Upper lobe of left lung (tissue), 4 donors: ENCODE data around the gene COL19A1.

Source experiments
- CTCF ChIP-seq, 6 experiments: fragments of 450-650 bp in 4 of 6; fragments of 200-600 bp in 2 of 6; sonication (generic) in 2 of 6; IDR thresholded peaks; one replicate each; pipeline ENCODE4 v1.5.1; 2016 to 2019; ENCODE audit warnings: antibody characterized with exemption in 6 of 6
- EP300 ChIP-seq, 4 donors: sonication (generic); formaldehyde crosslinking; IDR thresholded peaks; one replicate each; pipeline ENCODE4 v1.5.1; 2017; ENCODE audit warnings: antibody characterized with exemption in 4 of 4, control low read depth in 2 of 4
- POLR2A ChIP-seq, 4 donors: fragments of 450-650 bp; IDR thresholded peaks; one replicate each; pipeline ENCODE4 v1.5.1; 2016 to 2017; ENCODE audit warnings: antibody characterized with exemption in 4 of 4, mild to moderate bottlenecking in 2 of 4
- POLR2AphosphoS5 ChIP-seq, 2 donors: sonication (generic); formaldehyde crosslinking; IDR thresholded peaks; one replicate each; pipeline ENCODE4 v1.5.1; 2017; ENCODE audit warnings: antibody characterized with exemption in 2 of 2

DNA sequence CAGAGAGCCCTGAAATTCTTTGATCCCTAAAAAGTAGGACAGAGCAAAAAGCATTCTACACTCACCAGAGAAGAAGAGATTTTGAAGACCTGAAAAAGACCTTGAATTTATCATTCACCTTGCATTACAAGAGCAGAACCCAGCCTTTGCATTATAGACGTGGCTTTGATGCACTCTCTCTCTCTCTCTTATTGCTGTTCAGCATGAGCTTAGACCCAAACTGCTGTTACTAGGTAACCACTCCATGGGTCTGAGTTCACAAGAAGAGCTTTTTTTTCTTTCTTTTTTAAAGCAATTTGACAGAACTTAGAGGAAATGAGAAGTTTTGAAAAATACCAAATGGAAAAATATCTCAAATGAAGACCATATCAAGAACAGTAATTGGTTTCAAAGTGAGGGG is 392.1 kb downstream of the COL19A1 start:
- TF ChIP-seq CTCF (IDR thresholded peaks at IDR 0.05) = no peak
- no peak for TF ChIP-seq POLR2A (IDR thresholded peaks at IDR 0.05)
- no peak for TF ChIP-seq EP300 (IDR thresholded peaks at IDR 0.05)
- no peak for TF ChIP-seq POLR2AphosphoS5 (IDR thresholded peaks at IDR 0.05)
